H9 (cell line): Measurements from ENCODE around the gene CC2D1A. TPM values are rescaled to one million over a fixed set of nuclear protein-coding genes. Genes with fewer than 3 reads are reported as not detected.

Experiments used
- DNase-seq: peaks from one replicate; pipeline ENCODE4 v3.0.0-alpha.2; 2017
- H2AFZ ChIP-seq: one replicate; pipeline ENCODE4 v1.6.1; 2013; ENCODE audit warnings: mild to moderate bottlenecking, low read length, control low read depth, moderate library complexity
- H2AK5ac ChIP-seq: 2 replicates; pipeline ENCODE4 v1.6.1; 2013; ENCODE audit warnings: low read length, control low read depth, mixed read lengths; ENCODE audit not compliant: insufficient read length
- H2BK120ac ChIP-seq: one replicate; pipeline ENCODE4 v1.6.1; 2013; ENCODE audit warnings: low read depth, mild to moderate bottlenecking, low read length, control low read depth, inconsistent platforms; ENCODE audit not compliant: poor library complexity, severe bottlenecking
- H2BK12ac ChIP-seq: 2 replicates; pipeline ENCODE4 v1.6.1; 2013; ENCODE audit warnings: low read length, control low read depth, mixed read lengths, low read depth; ENCODE audit not compliant: insufficient read length
- H2BK15ac ChIP-seq: 2 replicates; pipeline ENCODE4 v1.6.1; 2013; ENCODE audit warnings: low read depth, low read length, control low read depth
- H2BK20ac ChIP-seq: one replicate; pipeline ENCODE4 v1.6.1; 2013; ENCODE audit warnings: low read depth, mild to moderate bottlenecking, low read length, control low read depth, inconsistent platforms; ENCODE audit not compliant: poor library complexity, severe bottlenecking
- H2BK5ac ChIP-seq: 2 replicates; pipeline ENCODE4 v1.6.1; 2013; ENCODE audit warnings: low read length, control low read depth, mixed read lengths; ENCODE audit not compliant: insufficient read length
- H3K14ac ChIP-seq: 2 replicates; pipeline ENCODE4 v1.6.1; 2013; ENCODE audit warnings: low read length, control low read depth; ENCODE audit not compliant: insufficient read depth
- H3K18ac ChIP-seq: 2 replicates; pipeline ENCODE4 v1.6.1; 2013; ENCODE audit warnings: low read depth, mild to moderate bottlenecking, mixed read lengths, low read length, control low read depth; ENCODE audit not compliant: insufficient read length
- H3K23ac ChIP-seq: 2 replicates; pipeline ENCODE4 v1.6.1; 2013; ENCODE audit warnings: low read length, control low read depth, mixed read lengths, low read depth; ENCODE audit not compliant: insufficient read length
- H3K23me2 ChIP-seq: 2 replicates; pipeline ENCODE4 v1.6.1; 2013; ENCODE audit warnings: low read depth, mild to moderate bottlenecking, mixed read lengths, low read length, control low read depth; ENCODE audit not compliant: insufficient read length, poor library complexity, severe bottlenecking
- H3K27ac ChIP-seq: 2 replicates; pipeline ENCODE4 v1.5.1; 2013; ENCODE audit warnings: low read length, control low read depth, mixed read lengths, low read depth; ENCODE audit not compliant: insufficient read length
- H3K27me3 ChIP-seq: 2 replicates; pipeline ENCODE4 v1.6.1; 2013; ENCODE audit warnings: low read length, control low read depth, inconsistent platforms; ENCODE audit not compliant: insufficient read depth
- H3K4ac ChIP-seq: 2 replicates; pipeline ENCODE4 v1.6.1; 2013; ENCODE audit warnings: low read depth, mild to moderate bottlenecking, control low read depth, inconsistent platforms, low read length, moderate library complexity
- H3K4me1 ChIP-seq: 2 replicates; pipeline ENCODE4 v1.6.1; 2013; ENCODE audit warnings: low read length, control low read depth, inconsistent platforms; ENCODE audit not compliant: insufficient read depth
- H3K4me2 ChIP-seq: 2 replicates; pipeline ENCODE4 v1.6.1; 2013; ENCODE audit warnings: low read length, control low read depth, mixed read lengths; ENCODE audit not compliant: insufficient read length, insufficient read depth
- H3K56ac ChIP-seq: 2 replicates; pipeline ENCODE4 v1.6.1; 2013; ENCODE audit warnings: low read depth, mild to moderate bottlenecking, mixed read lengths, low read length, control low read depth; ENCODE audit not compliant: insufficient read length
- H3K79me1 ChIP-seq: 2 replicates; pipeline ENCODE4 v1.6.1; 2013; ENCODE audit warnings: low read depth, mild to moderate bottlenecking, moderate library complexity, low read length, control low read depth, inconsistent platforms; ENCODE audit not compliant: insufficient read depth, poor library complexity, severe bottlenecking
- H3K79me2 ChIP-seq: 2 replicates; pipeline ENCODE4 v1.6.1; 2013; ENCODE audit warnings: low read length, control low read depth, inconsistent platforms; ENCODE audit not compliant: insufficient read depth
- H3K9ac ChIP-seq: 2 replicates; pipeline ENCODE4 v1.6.1; 2013; ENCODE audit warnings: low read length, control low read depth, mixed read lengths; ENCODE audit not compliant: insufficient read length; ENCODE audit errors: extremely low read depth
- H3K9me3 ChIP-seq: one replicate; pipeline ENCODE4 v1.6.1; 2013; ENCODE audit warnings: low read depth, low read length, inconsistent platforms; ENCODE audit not compliant: control insufficient read depth
- H3T11ph ChIP-seq: one replicate; pipeline ENCODE4 v1.6.1; 2013; ENCODE audit warnings: mild to moderate bottlenecking, low read length, control low read depth, inconsistent platforms
- H4K20me1 ChIP-seq: one replicate; pipeline ENCODE4 v1.6.1; 2013; ENCODE audit not compliant: control insufficient read depth, insufficient read length, insufficient read depth
- H4K5ac ChIP-seq: 2 replicates; pipeline ENCODE4 v1.6.1; 2013; ENCODE audit warnings: low read depth, mild to moderate bottlenecking, mixed read lengths, low read length, control low read depth; ENCODE audit not compliant: insufficient read length
- H4K8ac ChIP-seq: replicated peaks from 2 replicates; pipeline ENCODE4 v1.6.1; 2013; ENCODE audit warnings: low read length, control low read depth, mixed read lengths, low read depth; ENCODE audit not compliant: insufficient read length
- H4K91ac ChIP-seq: 2 replicates; pipeline ENCODE4 v1.6.1; 2013; ENCODE audit warnings: low read depth, mild to moderate bottlenecking, moderate library complexity, mixed read lengths, low read length, control low read depth; ENCODE audit not compliant: insufficient read length
- H3K27ac Mint-ChIP-seq, 3 experiments: 2 replicates in 2 of 3; 3 replicates in 1 of 3; pipeline ENCODE4 v1.8.0; 2020 to 2021; ENCODE audit warnings: mixed read lengths in 3 of 3, mild to moderate bottlenecking in 1 of 3, moderate library complexity in 1 of 3
- H3K27me3 Mint-ChIP-seq: 2 replicates; pipeline ENCODE4 v1.8.0; 2021; ENCODE audit warnings: low read depth, mild to moderate bottlenecking, moderate library complexity, mixed read lengths
- H3K36me3 Mint-ChIP-seq, 3 experiments: 2 replicates in 2 of 3; 3 replicates in 1 of 3; pipeline ENCODE4 v1.8.0; 2020 to 2021; ENCODE audit warnings: low read depth in 3 of 3, mixed read lengths in 3 of 3; ENCODE audit not compliant: insufficient read depth in 1 of 3
- H3K4me1 Mint-ChIP-seq, 2 experiments: 2 replicates each; pipeline ENCODE4 v1.8.0; 2020; ENCODE audit warnings: mixed read lengths in 2 of 2
- H3K4me3 Mint-ChIP-seq, 2 experiments: 2 replicates in 1 of 2; 3 replicates in 1 of 2; pipeline ENCODE4 v1.8.0; 2020 to 2021; ENCODE audit warnings: mild to moderate bottlenecking in 2 of 2, mixed read lengths in 2 of 2, moderate library complexity in 1 of 2
- H3K9me3 Mint-ChIP-seq, 2 experiments: 2 replicates in 1 of 2; 3 replicates in 1 of 2; pipeline ENCODE4 v1.8.0; 2020; ENCODE audit warnings: mild to moderate bottlenecking in 2 of 2, mixed read lengths in 2 of 2, moderate library complexity in 1 of 2
- WGBS: extraction: QIAGEN DNeasy Blood & Tissue Kit; methylation state at CpG from one replicate; pipeline ENCODE4 v1.1.7; 2013; ENCODE audit warnings: missing lambda C conversion rate, low lambda C conversion rate, mixed read lengths; ENCODE audit not compliant: insufficient read length; ENCODE audit errors: extremely low coverage; 5-methylcytosine and 5-hydroxymethylcytosine counted together
- total RNA-seq: library from RNA; stranded (reverse); gene quantifications from 2 replicates; pipeline ENCODE4 v1.2.1, GENCODE V29; 2021
- TF ChIP-seq, protein P1 (sequence below): fragments of 200-600 bp; sonication (generic); conservative IDR thresholded peaks from 3 replicates; pipeline ENCODE4 v1.8.0; 2021; ENCODE audit warnings: antibody characterized with exemption, mild to moderate bottlenecking

CC2D1A gene
- total RNA-seq, 1 experiment from 2014 or later, result 48.5 TPM

GRCh38 chr19:13979244-13979615 is 73.2 kb downstream of the CC2D1A start:
- peak overlapping the region; percentile 68 for H3K18ac ChIP-seq
- no peak overlapping the region for H4K91ac ChIP-seq
- no peak overlapping the region for H3K27ac ChIP-seq
- H3K36me3 Mint-ChIP-seq, result peaks cover 0 to 19% (median 6%) of the 10 kb centered on the region in 3 experiments; a peak in 5 of 7 replicates
- no peaks in the 10 kb centered on the region for H3K27me3 ChIP-seq
- no peak overlapping the region for H4K5ac ChIP-seq
- no peaks in the 10 kb centered on the region for H4K20me1 ChIP-seq
- H3K79me2 ChIP-seq, result no peaks in the 10 kb centered on the region
- no peak overlapping the region for H3K27ac Mint-ChIP-seq
- H2BK15ac ChIP-seq, result no peak overlapping the region
- H3K9me3 ChIP-seq, result no peaks in the 10 kb centered on the region
- H3T11ph ChIP-seq, result no peak overlapping the region
- peak overlapping the region; percentile 88; the same call in 1 of the 2 replicates for H3K14ac ChIP-seq
- H2AFZ ChIP-seq, result no peak overlapping the region
- WGBS, result no CpG with 5 or more reads among the region's 12 CpGs
- peak overlapping the region; percentile 54 to 72 for H3K4me3 Mint-ChIP-seq
- H2BK5ac ChIP-seq, result no peak overlapping the region
- H3K27me3 Mint-ChIP-seq, result no peaks in the 10 kb centered on the region
- H4K8ac ChIP-seq, result no peak overlapping the region
- H3K56ac ChIP-seq, result no peak overlapping the region
- H2BK120ac ChIP-seq, result no peak overlapping the region
- H3K4ac ChIP-seq, result no peak overlapping the region
- no peak for DNase-seq
- TF ChIP-seq, protein P1, sequence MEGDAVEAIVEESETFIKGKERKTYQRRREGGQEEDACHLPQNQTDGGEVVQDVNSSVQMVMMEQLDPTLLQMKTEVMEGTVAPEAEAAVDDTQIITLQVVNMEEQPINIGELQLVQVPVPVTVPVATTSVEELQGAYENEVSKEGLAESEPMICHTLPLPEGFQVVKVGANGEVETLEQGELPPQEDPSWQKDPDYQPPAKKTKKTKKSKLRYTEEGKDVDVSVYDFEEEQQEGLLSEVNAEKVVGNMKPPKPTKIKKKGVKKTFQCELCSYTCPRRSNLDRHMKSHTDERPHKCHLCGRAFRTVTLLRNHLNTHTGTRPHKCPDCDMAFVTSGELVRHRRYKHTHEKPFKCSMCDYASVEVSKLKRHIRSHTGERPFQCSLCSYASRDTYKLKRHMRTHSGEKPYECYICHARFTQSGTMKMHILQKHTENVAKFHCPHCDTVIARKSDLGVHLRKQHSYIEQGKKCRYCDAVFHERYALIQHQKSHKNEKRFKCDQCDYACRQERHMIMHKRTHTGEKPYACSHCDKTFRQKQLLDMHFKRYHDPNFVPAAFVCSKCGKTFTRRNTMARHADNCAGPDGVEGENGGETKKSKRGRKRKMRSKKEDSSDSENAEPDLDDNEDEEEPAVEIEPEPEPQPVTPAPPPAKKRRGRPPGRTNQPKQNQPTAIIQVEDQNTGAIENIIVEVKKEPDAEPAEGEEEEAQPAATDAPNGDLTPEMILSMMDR, result no peak
- no peak overlapping the region for H2AK5ac ChIP-seq
- H3K4me1 Mint-ChIP-seq, result peaks cover 15 to 23% of the 10 kb centered on the region in 2 experiments
- H3K4me2 ChIP-seq, result peak overlapping the region; percentile 20
- H2BK20ac ChIP-seq, result no peak overlapping the region
- H3K4me1 ChIP-seq, result no peaks in the 10 kb centered on the region
- no peaks in the 10 kb centered on the region for H3K9me3 Mint-ChIP-seq
- no peak overlapping the region for H3K9ac ChIP-seq
- no peak overlapping the region for H2BK12ac ChIP-seq
- no peaks in the 10 kb centered on the region for H3K79me1 ChIP-seq
- no peaks in the 10 kb centered on the region for H3K23me2 ChIP-seq
- no peak overlapping the region for H3K23ac ChIP-seq
